Esophagus squamous epithelium (tissue), 4 donors: ENCODE data around the gene HKDC1.

Experiments used
- CTCF ChIP-seq, 6 experiments: fragments of 450-650 bp in 4 of 6; fragments of 200-600 bp in 2 of 6; sonication (generic) in 2 of 6; IDR thresholded peaks; one replicate each; pipeline ENCODE4 v1.5.1; 2016 to 2019; ENCODE audit warnings: antibody characterized with exemption in 6 of 6, mild to moderate bottlenecking in 4 of 6, moderate library complexity in 4 of 6
- POLR2A ChIP-seq, 4 donors: fragments of 450-650 bp; IDR thresholded peaks; one replicate each; pipeline ENCODE4 v1.6.1; 2017; ENCODE audit warnings: antibody characterized with exemption in 4 of 4, mild to moderate bottlenecking in 4 of 4, moderate library complexity in 3 of 4

- TF ChIP-seq CTCF (IDR thresholded peaks at IDR 0.05) (no peak), POLR2A (IDR thresholded peaks at IDR 0.05) (no peak)
These were observed 22.1 kb downstream of the HKDC1 start for GRCh38 chr10:69242040-69242851.
